ENCODE results near the gene EEF1B2.
"Not testable (repeated sequence)": the region's sequence is repeated elsewhere in the genome, so short reads cannot be mapped to it uniquely, and the experiment has no call there.

The EEF1B2 gene

DNA sequence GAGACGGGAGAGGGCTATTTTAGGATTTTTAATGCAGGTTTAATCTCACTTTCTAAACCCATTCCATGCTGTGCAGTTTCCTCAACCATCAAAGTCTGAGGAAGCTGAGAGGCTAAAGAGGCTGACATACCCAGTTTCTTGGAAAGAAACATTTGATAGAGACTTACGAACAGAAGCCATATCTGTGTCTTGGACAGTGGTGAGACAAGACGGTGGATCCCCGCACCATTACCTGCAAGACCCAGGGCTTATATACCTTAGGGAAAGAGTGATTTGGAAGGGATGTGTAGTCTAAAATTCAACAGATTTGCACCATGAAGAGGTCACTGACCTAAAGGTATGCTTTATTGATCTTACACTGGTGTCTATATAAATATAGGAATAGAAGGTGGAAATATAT is 13.5 kb downstream of the EEF1B2 start:
- Histone ChIP-seq H4K20me1 (ENCODE audit: insufficient read depth, low read length, poor library complexity, severe bottlenecking) (no peaks in the 10 kb centered on the region), H3F3A (ENCODE audit: low read depth) (no peaks in the 10 kb centered on the region), H3K4me3 (ENCODE audit: low read length, poor library complexity, severe bottlenecking) (no peak overlapping the region), H3K9me2 (replicated peaks; ENCODE audit: low read depth, low read length) (no peaks in the 10 kb centered on the region), H3K4me2 (ENCODE audit: low read depth, low read length, poor library complexity, severe bottlenecking) (no peak overlapping the region), H3K36me3 (ENCODE audit: insufficient read depth, low read length) (no peaks in the 10 kb centered on the region), H3K27me3 (ENCODE audit: insufficient read depth, low read length, poor library complexity, severe bottlenecking) (no peaks in the 10 kb centered on the region), H3K4me1 (ENCODE audit: insufficient read depth, low read length, poor library complexity, severe bottlenecking) (no peaks in the 10 kb centered on the region), H3K9ac (ENCODE audit: low read depth, low read length, poor library complexity, severe bottlenecking) (no peak overlapping the region), H3K79me2 (ENCODE audit: insufficient read depth, low read length) (no peaks in the 10 kb centered on the region), H3K9me3 (ENCODE audit: insufficient read depth, low read depth, low read length) (no peaks in the 10 kb centered on the region), H2AFZ (ENCODE audit: low read length) (no peak overlapping the region)
- TF ChIP-seq EZH2phosphoT487 (IDR thresholded peaks at IDR 0.05; ENCODE audit: borderline replicate concordance): no peak
- TF ChIP-seq, protein P1, sequence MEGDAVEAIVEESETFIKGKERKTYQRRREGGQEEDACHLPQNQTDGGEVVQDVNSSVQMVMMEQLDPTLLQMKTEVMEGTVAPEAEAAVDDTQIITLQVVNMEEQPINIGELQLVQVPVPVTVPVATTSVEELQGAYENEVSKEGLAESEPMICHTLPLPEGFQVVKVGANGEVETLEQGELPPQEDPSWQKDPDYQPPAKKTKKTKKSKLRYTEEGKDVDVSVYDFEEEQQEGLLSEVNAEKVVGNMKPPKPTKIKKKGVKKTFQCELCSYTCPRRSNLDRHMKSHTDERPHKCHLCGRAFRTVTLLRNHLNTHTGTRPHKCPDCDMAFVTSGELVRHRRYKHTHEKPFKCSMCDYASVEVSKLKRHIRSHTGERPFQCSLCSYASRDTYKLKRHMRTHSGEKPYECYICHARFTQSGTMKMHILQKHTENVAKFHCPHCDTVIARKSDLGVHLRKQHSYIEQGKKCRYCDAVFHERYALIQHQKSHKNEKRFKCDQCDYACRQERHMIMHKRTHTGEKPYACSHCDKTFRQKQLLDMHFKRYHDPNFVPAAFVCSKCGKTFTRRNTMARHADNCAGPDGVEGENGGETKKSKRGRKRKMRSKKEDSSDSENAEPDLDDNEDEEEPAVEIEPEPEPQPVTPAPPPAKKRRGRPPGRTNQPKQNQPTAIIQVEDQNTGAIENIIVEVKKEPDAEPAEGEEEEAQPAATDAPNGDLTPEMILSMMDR (conservative IDR thresholded peaks at IDR 0.05; ENCODE audit: low read length): no peak

DNA sequence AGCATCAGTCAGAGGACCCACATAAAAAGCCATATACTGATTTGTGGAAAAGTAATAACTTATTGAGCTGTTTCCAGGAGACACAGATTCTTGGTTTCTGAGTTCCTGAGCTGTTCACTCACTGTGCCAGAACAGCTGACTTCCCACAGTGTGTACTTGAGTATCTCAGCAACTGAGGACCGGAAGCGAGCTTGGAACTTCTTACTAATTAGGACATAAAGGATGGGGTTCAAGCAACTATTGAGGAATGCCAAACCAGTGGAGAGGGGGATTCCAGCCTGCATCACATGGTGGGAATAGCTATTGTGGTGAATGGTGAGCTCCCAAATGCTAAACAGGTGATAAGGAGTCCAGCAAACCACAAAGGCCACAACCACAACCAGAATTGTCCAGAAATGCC is 16.4 kb downstream of the EEF1B2 start:
- TF ChIP-seq EZH2phosphoT487 (IDR thresholded peaks at IDR 0.05; ENCODE audit: borderline replicate concordance): no peak
- TF ChIP-seq, protein P1 (conservative IDR thresholded peaks at IDR 0.05; ENCODE audit: low read length): no peak
- H2AFZ ChIP-seq (ENCODE audit: low read length): no peak overlapping the region
- no peaks in the 10 kb centered on the region for H3K9me3 ChIP-seq (ENCODE audit: insufficient read depth, low read depth, low read length)
- H3F3A ChIP-seq (ENCODE audit: low read depth): no peaks in the 10 kb centered on the region
- no peak overlapping the region for H3K4me3 ChIP-seq (ENCODE audit: low read length, poor library complexity, severe bottlenecking)
- no peaks in the 10 kb centered on the region for H4K20me1 ChIP-seq (ENCODE audit: insufficient read depth, low read length, poor library complexity, severe bottlenecking)
- no peak overlapping the region for H3K9ac ChIP-seq (ENCODE audit: low read depth, low read length, poor library complexity, severe bottlenecking)
- H3K79me2 ChIP-seq (ENCODE audit: insufficient read depth, low read length): no peaks in the 10 kb centered on the region
- H3K4me2 ChIP-seq (ENCODE audit: low read depth, low read length, poor library complexity, severe bottlenecking): no peak overlapping the region
- no peaks in the 10 kb centered on the region for H3K9me2 ChIP-seq (replicated peaks; ENCODE audit: low read depth, low read length)
- no peaks in the 10 kb centered on the region for H3K27me3 ChIP-seq (ENCODE audit: insufficient read depth, low read length, poor library complexity, severe bottlenecking)
- no peaks in the 10 kb centered on the region for H3K36me3 ChIP-seq (ENCODE audit: insufficient read depth, low read length)
- no peaks in the 10 kb centered on the region for H3K4me1 ChIP-seq (ENCODE audit: insufficient read depth, low read length, poor library complexity, severe bottlenecking)

DNA sequence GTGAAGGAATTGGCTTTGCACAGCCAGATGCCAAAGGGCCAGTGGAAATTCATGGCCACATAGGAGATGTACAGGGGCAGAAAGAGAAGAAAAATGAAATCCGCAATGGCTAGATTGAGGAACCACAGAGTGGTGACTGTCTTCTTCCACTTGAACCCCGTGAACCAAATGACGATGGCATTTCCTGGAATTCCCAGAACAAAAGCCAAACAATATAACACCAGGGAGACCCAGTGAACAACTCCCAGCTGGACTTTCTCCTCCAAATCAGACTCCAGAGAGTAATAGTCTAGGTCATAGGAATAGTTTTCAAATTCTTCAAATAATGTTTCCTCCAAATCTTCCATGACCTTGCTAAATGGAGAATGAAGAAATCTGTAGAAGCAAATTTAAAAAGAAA is 17.2 kb downstream of the EEF1B2 start:
- H3K4me2 ChIP-seq (ENCODE audit: low read depth, low read length, poor library complexity, severe bottlenecking): no peak overlapping the region
- no peaks in the 10 kb centered on the region for H3F3A ChIP-seq (ENCODE audit: low read depth)
- H4K20me1 ChIP-seq (ENCODE audit: insufficient read depth, low read length, poor library complexity, severe bottlenecking): no peaks in the 10 kb centered on the region
- H3K36me3 ChIP-seq (ENCODE audit: insufficient read depth, low read length): no peaks in the 10 kb centered on the region
- no peaks in the 10 kb centered on the region for H3K79me2 ChIP-seq (ENCODE audit: insufficient read depth, low read length)
- no peak overlapping the region for H2AFZ ChIP-seq (ENCODE audit: low read length)
- TF ChIP-seq, protein P1 (conservative IDR thresholded peaks at IDR 0.05; ENCODE audit: low read length): no peak
- no peak for TF ChIP-seq EZH2phosphoT487 (IDR thresholded peaks at IDR 0.05; ENCODE audit: borderline replicate concordance)
- no peaks in the 10 kb centered on the region for H3K9me3 ChIP-seq (ENCODE audit: insufficient read depth, low read depth, low read length)
- H3K4me1 ChIP-seq (ENCODE audit: insufficient read depth, low read length, poor library complexity, severe bottlenecking): no peaks in the 10 kb centered on the region
- H3K9ac ChIP-seq (ENCODE audit: low read depth, low read length, poor library complexity, severe bottlenecking): no peak overlapping the region
- no peaks in the 10 kb centered on the region for H3K9me2 ChIP-seq (replicated peaks; ENCODE audit: low read depth, low read length)
- no peak overlapping the region for H3K4me3 ChIP-seq (ENCODE audit: low read length, poor library complexity, severe bottlenecking)
- H3K27me3 ChIP-seq (ENCODE audit: insufficient read depth, low read length, poor library complexity, severe bottlenecking): no peaks in the 10 kb centered on the region

DNA sequence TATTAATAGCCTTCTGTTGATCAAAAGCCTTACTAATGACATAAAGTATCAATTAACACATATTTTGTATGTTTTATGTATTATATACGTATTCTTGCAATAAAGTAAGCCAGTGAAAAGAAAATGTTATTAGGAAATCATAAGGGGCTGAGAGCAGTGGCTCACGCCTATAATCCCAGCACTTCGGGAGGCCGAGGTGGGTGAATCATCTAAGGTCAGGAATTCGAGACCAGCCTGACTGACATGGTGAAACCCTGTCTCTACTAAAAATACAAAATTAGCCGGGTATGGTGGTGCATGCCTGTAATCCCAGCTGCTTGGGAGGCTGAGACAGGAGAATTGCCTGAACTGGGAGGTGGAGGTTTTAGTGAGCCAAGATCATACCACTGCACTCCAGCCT is 21.8 kb downstream of the EEF1B2 start:
- H3K4me1 ChIP-seq (ENCODE audit: insufficient read depth, low read length, poor library complexity, severe bottlenecking); H3K36me3 ChIP-seq (ENCODE audit: insufficient read depth, low read length); H3K27me3 ChIP-seq (ENCODE audit: insufficient read depth, low read length, poor library complexity, severe bottlenecking); H3K9me3 ChIP-seq (ENCODE audit: insufficient read depth, low read depth, low read length); H3K4me3 ChIP-seq (ENCODE audit: low read length, poor library complexity, severe bottlenecking); H3K79me2 ChIP-seq (ENCODE audit: insufficient read depth, low read length); H4K20me1 ChIP-seq (ENCODE audit: insufficient read depth, low read length, poor library complexity, severe bottlenecking); H3K9me2 ChIP-seq (replicated peaks; ENCODE audit: low read depth, low read length); H2AFZ ChIP-seq (ENCODE audit: low read length); H3K9ac ChIP-seq (ENCODE audit: low read depth, low read length, poor library complexity, severe bottlenecking); H3F3A ChIP-seq (ENCODE audit: low read depth); H3K4me2 ChIP-seq (ENCODE audit: low read depth, low read length, poor library complexity, severe bottlenecking): not testable (repeated sequence)

Data from Loucy (cell line).